ENCODE data around the gene SELENOI. TPM values are rescaled to one million over a fixed set of nuclear protein-coding genes. Genes with fewer than 3 reads are reported as not detected.

SELENOI gene
- total RNA-seq, 1 experiment from 2014 or later, result 63.3 TPM

DNA sequence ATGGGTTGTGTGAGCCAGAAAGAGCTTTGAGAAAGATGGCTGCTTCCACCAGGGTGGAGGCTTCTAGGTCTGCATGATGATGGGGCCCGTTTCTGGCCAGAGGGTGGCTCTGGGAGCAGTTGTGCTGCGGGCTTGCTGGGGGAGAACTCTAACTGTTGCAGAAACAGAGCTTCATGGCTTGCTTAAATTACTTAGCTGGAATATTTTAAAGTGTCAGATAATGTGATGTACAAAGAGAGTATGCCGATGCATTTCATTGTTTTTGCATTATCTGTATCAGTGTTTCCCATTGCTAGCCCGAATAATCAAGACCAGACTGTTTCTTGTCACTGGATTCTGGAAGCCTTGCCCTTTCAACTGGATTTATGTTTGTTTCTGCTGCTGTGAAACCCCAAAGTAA is 49.5 kb downstream of the SELENOI start:
- Histone ChIP-seq H3K4me1 (ENCODE audit: control insufficient read depth in 1 of 2, insufficient read depth in 2 of 2, low read length in 2 of 2) (no peaks in the 10 kb centered on the region), H3K27me3 (ENCODE audit: insufficient read depth, low read length) (no peaks in the 10 kb centered on the region), H3K9me2 (ENCODE audit: insufficient read depth) (no peaks in the 10 kb centered on the region), H4K20me1 (ENCODE audit: insufficient read depth) (no peaks in the 10 kb centered on the region; the same call in 1 of the 2 replicates), H3K9me3 (ENCODE audit: control insufficient read depth in 1 of 2, insufficient read depth in 1 of 2, low read depth in 1 of 2, low read length in 2 of 2) (no peaks in the 10 kb centered on the region), H3K79me2 (ENCODE audit: insufficient read depth, low read length) (no peaks in the 10 kb centered on the region), H3K4me2 (ENCODE audit: low read length) (no peak overlapping the region), H2AFZ (ENCODE audit: low read depth, low read length, poor library complexity, severe bottlenecking) (no peak overlapping the region), H3K36me3 (ENCODE audit: control insufficient read depth in 1 of 2, insufficient read depth in 2 of 2, low read length in 2 of 2) (0 out of 4 replicates have a peak, but pooled peaks cover 3% of the 10 kb centered on the region in 2 experiments), H3K9ac (ENCODE audit: low read length) (no peak overlapping the region), H3K4me3 (replicated peaks in 1 of 2; ENCODE audit: low read depth in 1 of 2, low read length in 2 of 2) (no peak overlapping the region), H3K27ac (ENCODE audit: low read depth, low read length) (no peak overlapping the region)
- ChIA-PET RAD21 (ENCODE audit: low non-redundant PET in 1 of 2, low total read pairs in 2 of 2, uncharacterized antibody in 2 of 2, unreplicated experiment in 2 of 2) (no interaction called here), POLR2A (no interaction called here), CTCF (no interaction called here)
- no peak for ATAC-seq
- BruUV-seq (replicated peaks), result no TSS peak
- TF ChIP-seq EZH2phosphoT487 (IDR thresholded peaks at IDR 0.05; ENCODE audit: borderline replicate concordance) (no peak), POLR2A (IDR thresholded peaks at IDR 0.05; ENCODE audit: borderline replicate concordance, extremely low read depth, insufficient read depth, insufficient read length) (no peak), SRF (IDR thresholded peaks at IDR 0.05; ENCODE audit: low read depth) (no peak), TCF7L2 (IDR thresholded peaks at IDR 0.05; ENCODE audit: borderline replicate concordance, extremely low read depth, insufficient read depth, insufficient read length) (no peak), POLR2AphosphoS5 (IDR thresholded peaks at IDR 0.05; ENCODE audit: low read depth, low read length) (no peak), SP1 (IDR thresholded peaks at IDR 0.05; ENCODE audit: low read depth) (no peak), ZFX (IDR thresholded peaks at IDR 0.05) (no peak), JUND (IDR thresholded peaks at IDR 0.05) (no peak), ZNF274 (IDR thresholded peaks at IDR 0.05; ENCODE audit: low read depth, low read length) (no peak), CBX3 (IDR thresholded peaks at IDR 0.05; ENCODE audit: low read depth) (no peak), YY1 (IDR thresholded peaks at IDR 0.05; ENCODE audit: extremely low read depth, insufficient replicate concordance, low read depth, low read length) (no peak), SIN3A (IDR thresholded peaks at IDR 0.05; ENCODE audit: low read depth) (no peak), ELF1 (IDR thresholded peaks at IDR 0.05; ENCODE audit: borderline replicate concordance, low read depth) (no peak), RAD21 (IDR thresholded peaks at IDR 0.05; ENCODE audit: low read depth) (no peak), CEBPB (IDR thresholded peaks at IDR 0.05; ENCODE audit: low read depth) (no peak)
- TF ChIP-seq, protein P1, sequence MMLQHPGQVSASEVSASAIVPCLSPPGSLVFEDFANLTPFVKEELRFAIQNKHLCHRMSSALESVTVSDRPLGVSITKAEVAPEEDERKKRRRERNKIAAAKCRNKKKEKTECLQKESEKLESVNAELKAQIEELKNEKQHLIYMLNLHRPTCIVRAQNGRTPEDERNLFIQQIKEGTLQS (IDR thresholded peaks at IDR 0.05), result no peak
- TF ChIP-seq, protein P2, sequence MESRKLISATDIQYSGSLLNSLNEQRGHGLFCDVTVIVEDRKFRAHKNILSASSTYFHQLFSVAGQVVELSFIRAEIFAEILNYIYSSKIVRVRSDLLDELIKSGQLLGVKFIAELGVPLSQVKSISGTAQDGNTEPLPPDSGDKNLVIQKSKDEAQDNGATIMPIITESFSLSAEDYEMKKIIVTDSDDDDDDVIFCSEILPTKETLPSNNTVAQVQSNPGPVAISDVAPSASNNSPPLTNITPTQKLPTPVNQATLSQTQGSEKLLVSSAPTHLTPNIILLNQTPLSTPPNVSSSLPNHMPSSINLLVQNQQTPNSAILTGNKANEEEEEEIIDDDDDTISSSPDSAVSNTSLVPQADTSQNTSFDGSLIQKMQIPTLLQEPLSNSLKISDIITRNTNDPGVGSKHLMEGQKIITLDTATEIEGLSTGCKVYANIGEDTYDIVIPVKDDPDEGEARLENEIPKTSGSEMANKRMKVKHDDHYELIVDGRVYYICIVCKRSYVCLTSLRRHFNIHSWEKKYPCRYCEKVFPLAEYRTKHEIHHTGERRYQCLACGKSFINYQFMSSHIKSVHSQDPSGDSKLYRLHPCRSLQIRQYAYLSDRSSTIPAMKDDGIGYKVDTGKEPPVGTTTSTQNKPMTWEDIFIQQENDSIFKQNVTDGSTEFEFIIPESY (IDR thresholded peaks at IDR 0.05; ENCODE audit: extremely low read depth, insufficient replicate concordance, low read length), result no peak
- TF ChIP-seq, protein P3, sequence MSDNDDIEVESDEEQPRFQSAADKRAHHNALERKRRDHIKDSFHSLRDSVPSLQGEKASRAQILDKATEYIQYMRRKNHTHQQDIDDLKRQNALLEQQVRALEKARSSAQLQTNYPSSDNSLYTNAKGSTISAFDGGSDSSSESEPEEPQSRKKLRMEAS (IDR thresholded peaks at IDR 0.05), result no peak
- intact Hi-C loops (cut with micrococcal nuclease), result no loop called here
- no peak for DNase-seq (ENCODE audit: low read depth, low spot score)

All from HCT116 (cell line).